Measurements from ENCODE around the gene SDR9C7.
"Not testable (repeated sequence)": the region's sequence is repeated elsewhere in the genome, so short reads cannot be mapped to it uniquely, and the experiment has no call there.

Gene SDR9C7

GRCh38 chr12:56933826-56934625, at the start of gene SDR9C7:
SDR9C7 (minus strand) TSS chr12:56934408; CDS start chr12:56934261, 147 bp downstream.
- no peak for DNase-seq (ENCODE audit: low read depth, low spot score)

- no peak for DNase-seq (ENCODE audit: low read depth, low spot score)
Measured at GRCh38 chr12:56983386-56983785, 49.2 kb upstream of the SDR9C7 start.

GRCh38 chr12:56982578-56983236, 48.5 kb upstream of the SDR9C7 start:
- not testable (repeated sequence) for DNase-seq (ENCODE audit: low read depth, low spot score)

GRCh38 chr12:56980941-56981530, 46.8 kb upstream of the SDR9C7 start:
- no peak for DNase-seq (ENCODE audit: low read depth, low spot score)

- DNase-seq (ENCODE audit: low read depth, low spot score): no peak
Measured at GRCh38 chr12:56980268-56980667, 46.1 kb upstream of the SDR9C7 start.

- no peak for DNase-seq (ENCODE audit: low read depth, low spot score)
Measured at GRCh38 chr12:56979628-56980027, 45.4 kb upstream of the SDR9C7 start.

GRCh38 chr12:56978397-56979138, 44.4 kb upstream of the SDR9C7 start:
- no peak for DNase-seq (ENCODE audit: low read depth, low spot score)

- not testable (repeated sequence) for DNase-seq (ENCODE audit: low read depth, low spot score)
Measured at GRCh38 chr12:56977361-56977760, 43.2 kb upstream of the SDR9C7 start.

GRCh38 chr12:56974224-56974623, 40.0 kb upstream of the SDR9C7 start:
- not testable (repeated sequence) for DNase-seq (ENCODE audit: low read depth, low spot score)

- not testable (repeated sequence) for DNase-seq (ENCODE audit: low read depth, low spot score)
Measured at GRCh38 chr12:56968910-56969309, 34.7 kb upstream of the SDR9C7 start.

GRCh38 chr12:56965997-56966642, 31.9 kb upstream of the SDR9C7 start:
- not testable (repeated sequence) for DNase-seq (ENCODE audit: low read depth, low spot score)

GRCh38 chr12:56965124-56965523, 30.9 kb upstream of the SDR9C7 start:
- DNase-seq (ENCODE audit: low read depth, low spot score): not testable (repeated sequence)

- not testable (repeated sequence) for DNase-seq (ENCODE audit: low read depth, low spot score)
Measured at GRCh38 chr12:56963557-56963956, 29.3 kb upstream of the SDR9C7 start.

GRCh38 chr12:56962247-56962646, 28.0 kb upstream of the SDR9C7 start:
- not testable (repeated sequence) for DNase-seq (ENCODE audit: low read depth, low spot score)

GRCh38 chr12:56958422-56958821, 24.2 kb upstream of the SDR9C7 start:
- no peak for DNase-seq (ENCODE audit: low read depth, low spot score)

- no peak for DNase-seq (ENCODE audit: low read depth, low spot score)
Measured at GRCh38 chr12:56957229-56958052, 23.2 kb upstream of the SDR9C7 start, which contains the start of gene RDH16. RDH16 (minus strand) TSS chr12:56957608; CDS start chr12:56957462, 146 bp downstream.

GRCh38 chr12:56955631-56956256, 21.5 kb upstream of the SDR9C7 start:
- DNase-seq (ENCODE audit: low read depth, low spot score): no peak

GRCh38 chr12:56954958-56955355, 20.7 kb upstream of the SDR9C7 start:
- no peak for DNase-seq (ENCODE audit: low read depth, low spot score)

- no peak for DNase-seq (ENCODE audit: low read depth, low spot score)
Measured at GRCh38 chr12:56954057-56954957, 20.1 kb upstream of the SDR9C7 start.
